Left ventricle myocardium inferior (tissue), 1 donor: ENCODE results near the gene SLC35B3. TPM values are rescaled to one million over a fixed set of nuclear protein-coding genes. Genes with fewer than 3 reads are reported as not detected.
"Not testable (repeated sequence)": the region's sequence is repeated elsewhere in the genome, so short reads cannot be mapped to it uniquely, and the experiment has no call there.

Experiments
- DNase-seq: peaks from one replicate; pipeline ENCODE4 v3.0.0-alpha.2; 2020
- H3K27ac ChIP-seq: fragments of 200-600 bp; replicated peaks from 2 replicates; pipeline ENCODE4 v1.8.0; 2021
- H3K27me3 ChIP-seq: fragments of 200-600 bp; 2 replicates; pipeline ENCODE4 v1.8.0; 2021; ENCODE audit warnings: low read depth
- H3K36me3 ChIP-seq: fragments of 200-600 bp; 2 replicates; pipeline ENCODE4 v1.8.0; 2021
- H3K4me1 ChIP-seq: fragments of 200-600 bp; 2 replicates; pipeline ENCODE4 v1.8.0; 2021
- H3K4me3 ChIP-seq: fragments of 200-600 bp; 2 replicates; pipeline ENCODE4 v1.8.0; 2021; ENCODE audit warnings: mild to moderate bottlenecking, moderate library complexity
- H3K9me3 ChIP-seq: fragments of 200-600 bp; replicated peaks from 2 replicates; pipeline ENCODE4 v1.8.0; 2021
- CTCF ChIP-seq: fragments of 200-600 bp; IDR thresholded peaks from 2 replicates; pipeline ENCODE4 v1.8.0; 2021; ENCODE audit warnings: antibody characterized with exemption, mild to moderate bottlenecking, borderline replicate concordance
- intact Hi-C: fragments of 100-400 bp; cut with micrococcal nuclease; formaldehyde crosslinking; loops from one replicate; pipeline ENCODE4 v1.11.0; 2022
- total RNA-seq: library from RNA; stranded (reverse); fragmentation: NEBNext Ultra II Directional; extraction: Animal tissue kit (Norgen Biotek cat#: 25700); gene quantifications from one replicate; pipeline ENCODE4 v1.2.1, GENCODE V29; 2021
- donor health status: DM: no; HTN: yes; CAD: no; lungs with severe emphysema.

SLC35B3 gene
- total RNA-seq, 1 donor from 2014 or later: 6.8 TPM

DNA sequence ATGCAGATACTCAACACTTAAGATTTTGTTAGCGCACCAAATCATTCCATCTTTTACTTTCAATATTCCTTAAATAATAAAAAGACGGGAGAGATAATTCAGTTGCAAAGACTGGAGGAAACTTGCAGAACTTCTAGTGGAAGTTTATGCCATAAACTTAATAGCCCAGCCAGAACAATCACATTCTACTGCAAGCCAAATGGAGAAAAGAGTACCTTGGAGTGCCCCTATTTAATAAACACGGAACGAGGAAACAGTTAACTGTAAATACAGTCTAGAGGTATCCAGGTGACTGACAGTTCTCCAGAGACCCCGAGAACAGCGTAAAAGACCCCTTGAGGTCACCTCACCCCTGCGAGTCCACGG, 635 bp downstream of the SLC35B3 start:
- Histone ChIP-seq H3K27me3 (no peaks in the 10 kb centered on the region), H3K4me1 (peaks cover 45% of the 10 kb centered on the region), H3K4me3 (peak overlapping the region; percentile 87), H3K36me3 (no peaks in the 10 kb centered on the region), H3K9me3 (no peaks in the 10 kb centered on the region), H3K27ac (peak overlapping the region; percentile 90)
- intact Hi-C loops: no loop called here
- DNase-seq: no peak
- TF ChIP-seq CTCF: no peak

DNA sequence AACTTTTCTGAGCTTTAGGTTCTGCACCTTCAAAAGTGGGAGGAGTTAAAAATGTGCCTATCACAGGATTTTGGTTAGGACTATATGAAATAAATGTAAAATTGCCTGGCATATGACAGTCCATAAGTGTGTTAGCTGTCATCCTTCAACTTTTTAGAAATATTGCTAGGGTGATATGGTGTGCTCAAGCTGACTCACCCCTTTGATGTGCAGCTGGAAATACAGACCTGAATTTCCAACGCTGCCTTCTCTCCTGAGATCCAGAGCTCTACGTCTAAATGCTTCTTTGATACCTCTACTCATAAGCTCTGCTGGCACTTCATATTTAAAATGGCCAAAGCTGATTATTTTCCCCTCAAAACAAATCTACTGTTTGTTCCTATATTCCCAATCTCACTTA, 2.7 kb downstream of the SLC35B3 start:
- TF ChIP-seq CTCF: no peak
- Histone ChIP-seq H3K36me3 (peaks cover 4% of the 10 kb centered on the region), H3K9me3 (no peaks in the 10 kb centered on the region), H3K4me3 (no peak overlapping the region), H3K27ac (no peak overlapping the region), H3K27me3 (no peaks in the 10 kb centered on the region), H3K4me1 (peaks cover 45% of the 10 kb centered on the region)
- DNase-seq: no peak
- intact Hi-C loops: no loop called here

DNA sequence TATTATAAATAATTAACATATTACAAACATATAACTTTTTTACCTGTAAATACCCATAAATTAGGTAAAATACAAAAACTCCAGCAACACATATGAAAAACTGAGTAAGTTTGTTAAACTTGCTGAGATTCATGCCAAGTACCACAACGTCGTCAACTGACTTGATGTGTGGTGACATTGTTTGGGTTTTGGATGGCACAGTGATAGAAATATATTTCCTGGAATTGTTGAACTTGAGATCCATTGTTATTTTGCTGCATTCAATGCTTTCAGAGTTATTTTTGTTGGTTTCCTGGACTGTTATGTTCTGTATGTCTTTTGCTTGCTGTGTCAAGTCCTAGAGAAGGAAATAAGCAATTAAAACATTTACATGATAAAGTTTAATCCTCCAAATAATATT, 5.5 kb downstream of the SLC35B3 start:
- no peak overlapping the region for H3K27ac ChIP-seq
- H3K9me3 ChIP-seq: no peaks in the 10 kb centered on the region
- peaks cover 32% of the 10 kb centered on the region for H3K36me3 ChIP-seq
- no peak overlapping the region for H3K4me3 ChIP-seq
- TF ChIP-seq CTCF: no peak
- H3K4me1 ChIP-seq: peaks cover 27% of the 10 kb centered on the region
- no peaks in the 10 kb centered on the region for H3K27me3 ChIP-seq
- intact Hi-C loops: no loop called here
- no peak for DNase-seq

GRCh38 chr6:8426544-8426943, 8.8 kb downstream of the SLC35B3 start:
- H3K4me3 ChIP-seq, H3K9me3 ChIP-seq, H3K4me1 ChIP-seq, H3K27me3 ChIP-seq, intact Hi-C loops, DNase-seq, H3K27ac ChIP-seq: not testable (repeated sequence)
- peaks cover 56% of the 10 kb centered on the region for H3K36me3 ChIP-seq

DNA sequence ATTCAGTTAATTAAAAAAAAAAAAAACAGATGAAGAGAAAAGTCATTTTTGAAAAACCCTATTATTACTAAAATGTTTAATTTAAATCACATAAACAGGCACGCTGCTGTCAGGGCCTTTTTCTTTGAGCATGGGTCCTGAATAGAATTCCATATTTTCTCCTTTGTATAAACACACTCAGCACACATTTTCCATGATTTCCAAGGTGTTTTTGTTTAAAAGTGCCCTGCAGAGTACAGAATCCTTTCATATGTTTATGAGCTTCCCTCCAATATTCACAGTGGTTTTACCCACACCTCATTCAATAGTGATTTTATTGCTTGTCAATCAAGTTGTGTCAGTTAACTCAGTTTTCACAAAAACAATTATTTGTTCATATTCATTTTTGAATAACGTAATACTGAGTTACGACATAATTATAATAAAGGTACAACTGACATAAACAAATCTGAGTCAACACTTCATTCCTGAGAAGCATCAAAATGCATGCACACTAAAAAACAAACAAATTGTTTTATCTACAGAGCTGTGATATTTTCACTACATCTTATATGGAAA, 15.2 kb downstream of the SLC35B3 start:
- DNase-seq: no peak
- no peak for TF ChIP-seq CTCF
- Histone ChIP-seq H3K27ac (no peak overlapping the region), H3K27me3 (no peaks in the 10 kb centered on the region), H3K4me1 (no peaks in the 10 kb centered on the region), H3K9me3 (no peaks in the 10 kb centered on the region), H3K36me3 (peaks cover 81% of the 10 kb centered on the region), H3K4me3 (no peak overlapping the region)
- intact Hi-C loops: no loop called here

DNA sequence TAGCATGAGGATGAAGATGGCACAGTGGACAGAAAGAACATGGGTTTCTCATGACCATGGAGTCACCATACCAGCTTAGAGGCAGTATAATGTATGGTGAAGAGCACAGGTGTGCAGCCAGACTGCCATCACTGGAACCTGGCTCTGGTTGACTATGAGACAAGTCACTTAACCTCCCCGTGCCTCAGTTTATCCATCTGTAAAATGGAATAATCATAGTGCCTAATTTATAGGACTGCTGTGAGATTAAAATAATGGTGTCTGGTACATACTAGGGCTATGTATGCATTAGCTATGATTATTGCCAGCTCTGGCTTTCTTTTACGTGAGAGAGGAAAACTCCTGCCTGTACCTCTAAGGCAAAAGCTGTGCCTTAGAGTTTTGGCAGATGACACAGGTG, 19.4 kb downstream of the SLC35B3 start:
- TF ChIP-seq CTCF: no peak
- Histone ChIP-seq H3K9me3 (no peaks in the 10 kb centered on the region), H3K27me3 (no peaks in the 10 kb centered on the region), H3K27ac (no peak overlapping the region), H3K4me1 (no peaks in the 10 kb centered on the region), H3K4me3 (no peak overlapping the region), H3K36me3 (peaks cover 95% of the 10 kb centered on the region)
- no peak for DNase-seq
- intact Hi-C loops: no loop called here
